A549 (cell line): ENCODE results near the gene VAT1. TPM values are rescaled to one million over a fixed set of nuclear protein-coding genes. Genes with fewer than 3 reads are reported as not detected.
"Not testable (repeated sequence)": the region's sequence is repeated elsewhere in the genome, so short reads cannot be mapped to it uniquely, and the experiment has no call there.

Experiments
- ATAC-seq, 2 experiments: fragments of 200-7000 bp in 1 of 2; fragments of >200 bp in 1 of 2; cut with Nextera tagmentation in 1 of 2; cut with Tn5 transposase in 1 of 2; 3 replicates each; pipeline versions ENCODE4 v1.8.0 to v1.9.1; 2018 to 2020; ENCODE audit warnings: mild to moderate bottlenecking in 1 of 2, moderate library complexity in 1 of 2
- CTCF ChIA-PET: fragments of 300-600 bp; sonication (Branson Sonifier 250); formaldehyde crosslinking; extraction: SDS; loops from one replicate; lab custom pipeline; 2021; ENCODE audit warnings: antibody characterized with exemption, inconsistent platforms; lab: Yijun Ruan, JAX
- POLR2A ChIA-PET: fragments of 350-600 bp; formaldehyde crosslinking; extraction: SDS; loops from one replicate; lab custom pipeline; 2021; ENCODE audit warnings: antibody characterized with exemption, inconsistent platforms; lab: Yijun Ruan, JAX
- DNase-seq, 2 experiments: peaks; one replicate each; pipeline versions ENCODE4 v3.0.0 to v3.0.0-alpha.2; 2011 to 2016; ENCODE audit warnings: low read depth in 1 of 2, low spot score in 1 of 2
- FAIRE-seq: peaks from 2 replicates; lab custom pipeline; 2011; peaks lifted over from hg19 to GRCh38; lab: Jason Lieb, UNC
- H3K27ac ChIP-seq, 2 experiments: fragments of >200 bp; sonication (Bioruptor Twin); formaldehyde crosslinking; 3 replicates each; pipeline ENCODE4 v1.5.1; 2016 to 2017
- H3K4me1 ChIP-seq: fragments of >200 bp; sonication (Bioruptor Twin); formaldehyde crosslinking; 3 replicates; pipeline ENCODE4 v1.6.1; 2016
- H3K4me2 ChIP-seq: fragments of >200 bp; sonication (Bioruptor Twin); formaldehyde crosslinking; 3 replicates; pipeline ENCODE4 v1.6.1; 2016
- H3K4me3 ChIP-seq: fragments of >200 bp; sonication (Bioruptor Twin); formaldehyde crosslinking; 3 replicates; pipeline ENCODE4 v1.5.1; 2016
- H3K9me3 ChIP-seq: fragments of >200 bp; sonication (Bioruptor Twin); formaldehyde crosslinking; 3 replicates; pipeline ENCODE4 v1.6.1; 2016
- ATOH8 ChIP-seq: fragments of 250-450 bp; sonication (Bioruptor Pico); IDR thresholded peaks from 2 replicates; pipeline ENCODE4 v1.5.0; 2020; ENCODE audit warnings: low read depth, mild to moderate bottlenecking, moderate library complexity
- BHLHE40 ChIP-seq: IDR thresholded peaks from 2 replicates; pipeline ENCODE4 v1.6.1; 2012; ENCODE audit warnings: low read depth, low read length, inconsistent platforms
- CBX2 ChIP-seq: fragments of 200-600 bp; sonication (generic); IDR thresholded peaks from 2 replicates; pipeline ENCODE4 v1.6.1; 2016; ENCODE audit warnings: low read depth, mild to moderate bottlenecking, borderline replicate concordance
- E2F6 ChIP-seq: IDR thresholded peaks from 2 replicates; pipeline ENCODE4 v1.6.1; 2012; ENCODE audit warnings: low read depth, borderline replicate concordance
- EHMT2 ChIP-seq: fragments of 200-600 bp; sonication (generic); IDR thresholded peaks from 2 replicates; pipeline ENCODE4 v1.6.1; 2016; ENCODE audit warnings: antibody characterized with exemption, low read depth, mild to moderate bottlenecking, moderate library complexity
- EP300 ChIP-seq, 2 experiments: fragments of >200 bp; sonication (Bioruptor Twin); formaldehyde crosslinking; IDR thresholded peaks; 2 replicates in 1 of 2; 3 replicates in 1 of 2; pipeline ENCODE4 v1.6.1; 2016 to 2017
- FOSB ChIP-seq: fragments of 250-450 bp; sonication (Bioruptor Pico); IDR thresholded peaks from 2 replicates; pipeline ENCODE4 v1.5.0; 2020; ENCODE audit warnings: mild to moderate bottlenecking, moderate library complexity
- FOSL2 ChIP-seq, 2 experiments: fragments of 450-650 bp in 1 of 2; fragments of >200 bp in 1 of 2; sonication (Bioruptor Twin) in 1 of 2; formaldehyde crosslinking; IDR thresholded peaks; 2 replicates each; pipeline versions ENCODE4 v1.5.0 to v1.6.1; 2016 to 2020; ENCODE audit warnings: mild to moderate bottlenecking in 1 of 2, moderate library complexity in 1 of 2
- GATA3 ChIP-seq: IDR thresholded peaks from 2 replicates; pipeline ENCODE4 v1.6.1; 2012; ENCODE audit warnings: borderline replicate concordance
- HOXA7 ChIP-seq: fragments of 250-450 bp; sonication (Bioruptor Pico); IDR thresholded peaks from 2 replicates; pipeline ENCODE4 v1.5.0; 2020; ENCODE audit warnings: mild to moderate bottlenecking, moderate library complexity
- JUN ChIP-seq, 2 experiments: fragments of >200 bp; sonication (Bioruptor Twin); formaldehyde crosslinking; IDR thresholded peaks; 2 replicates in 1 of 2; 3 replicates in 1 of 2; pipeline ENCODE4 v1.6.1; 2016 to 2017
- JUNB ChIP-seq: fragments of >200 bp; sonication (Bioruptor Twin); formaldehyde crosslinking; IDR thresholded peaks from 2 replicates; pipeline ENCODE4 v1.6.1; 2016
- MAX ChIP-seq: IDR thresholded peaks from 2 replicates; pipeline ENCODE4 v1.6.1; 2012
- MYC ChIP-seq: IDR thresholded peaks from 2 replicates; pipeline ENCODE4 v1.6.1; 2012; ENCODE audit warnings: mild to moderate bottlenecking, inconsistent platforms, low read length, improper control_type of control experiment, borderline replicate concordance
- NFE2L2 ChIP-seq: fragments of 150-350 bp; conservative IDR thresholded peaks from 2 replicates; pipeline ENCODE4 v1.6.1; 2014; ENCODE audit warnings: low read length
- NPAS2 ChIP-seq: fragments of 250-450 bp; sonication (Bioruptor Pico); IDR thresholded peaks from 2 replicates; pipeline ENCODE4 v1.8.0; 2022; ENCODE audit warnings: mild to moderate bottlenecking, moderate library complexity, borderline replicate concordance
- POLR2AphosphoS2 ChIP-seq: conservative IDR thresholded peaks from 2 replicates; pipeline ENCODE4 v1.6.1; 2012; ENCODE audit warnings: low read length, improper control_type of control experiment, inconsistent platforms
- REST ChIP-seq: fragments of 200-600 bp; sonication (generic); IDR thresholded peaks from 2 replicates; pipeline ENCODE4 v1.6.1; 2016; ENCODE audit warnings: antibody characterized with exemption, mild to moderate bottlenecking, moderate library complexity
- SMC3 ChIP-seq: fragments of >200 bp; sonication (Bioruptor Twin); formaldehyde crosslinking; IDR thresholded peaks from 3 replicates; pipeline ENCODE4 v1.6.1; 2018; ENCODE audit warnings: inconsistent platforms
- ZFP36 ChIP-seq: fragments of 450-650 bp; IDR thresholded peaks from 2 replicates; pipeline ENCODE4 v1.6.1; 2014; ENCODE audit warnings: borderline replicate concordance; ENCODE audit not compliant: partially characterized antibody
- WGBS: methylation state at CpG from one replicate; pipeline ENCODE4 v1.1.6; 2017; ENCODE audit errors: missing lambda C conversion rate; 5-methylcytosine and 5-hydroxymethylcytosine counted together
- polyA plus RNA-seq, 4 experiments: library from polyadenylated mRNA; depleted of rRNA in 3 of 4; stranded (reverse); fragments of >200 nt; fragmentation: RNase III in 1 of 4; extraction: RNeasy Plus Mini Kit Qiagen cat#74134 plus additional on column Dnase treatment in 1 of 4; gene quantifications; 2 replicates in 3 of 4; 3 replicates in 1 of 4; pipeline ENCODE4 v1.2.3, GENCODE V29; 2011 to 2017

Gene VAT1
- polyA plus RNA-seq, 2 of the 4 experiments (the other 2 are of a cell fraction) = 153 to 167 TPM

GRCh38 chr17:42997984-42998938 is 23.9 kb downstream of the VAT1 start, which contains the start of gene RPL27 (continued):
- TF ChIP-seq MYC (peak; percentile 99), GATA3 (peak; percentile 75), NFE2L2 (no peak; the same call in 1 of the 2 replicates), POLR2AphosphoS2 (no peak), E2F6 (0 out of 2 replicates have a peak, but pooled peaks have one; percentile 64), NPAS2 (CRISPR knock-in tag) (peak; percentile 90), BHLHE40 (peak; percentile 83), SMC3 (peak; percentile 78), REST (peak; percentile 58), ZFP36 (no peak)

GRCh38 chr17:42997390-42997983 is 24.7 kb downstream of the VAT1 start:
- 7% methylated on average over 5 of the region's 5 CpGs for WGBS
- CTCF ChIA-PET = interaction anchor here (0.7 to 5.6 kb wide), 34 partner anchors 8 to 419 kb away, joined by 3 to 86 read pairs (median 5); partner anchors contain the start of genes AARSD1, AOC2, IFI35 and PSMC3IP
- H3K4me2 ChIP-seq = peak overlapping the region; percentile 76
- H3K27ac ChIP-seq = peak overlapping the region; percentile 55 to 91
- H3K4me3 ChIP-seq = peak overlapping the region; percentile 30
- no peak for TF ChIP-seq ZFP36
- TF ChIP-seq HOXA7 (CRISPR knock-in tag) = peak; percentile 83
- ATAC-seq (peak; percentile 14 to 40; a peak in 5 of 6 replicates), FAIRE-seq (no peak), DNase-seq (no peak)
- peaks cover 40% of the 10 kb centered on the region for H3K4me1 ChIP-seq
- POLR2A ChIA-PET = interaction anchor here (0.6 to 3.0 kb wide), 38 partner anchors 9 to 1067 kb away, joined by 3 to 48 read pairs (median 6); partner anchors contain the start of genes AARSD1, BECN1, BRCA1 and IFI35
- H3K9me3 ChIP-seq = no peaks in the 10 kb centered on the region

GRCh38 chr17:42993913-42994312 is 28.3 kb downstream of the VAT1 start:
- H3K4me3 ChIP-seq, FAIRE-seq, ATAC-seq, H3K27ac ChIP-seq, H3K9me3 ChIP-seq, POLR2A ChIA-PET, H3K4me2 ChIP-seq, DNase-seq: not testable (repeated sequence)
- peaks cover 37% of the 10 kb centered on the region for H3K4me1 ChIP-seq
- CTCF ChIA-PET = interaction anchor here (0.5 to 1.8 kb wide), 2 partner anchors 15 to 416 kb away, joined by 3 to 6 read pairs; no protein-coding TSS in a partner anchor
- WGBS = 83% methylated on average over 10 of the region's 10 CpGs

GRCh38 chr17:42992872-42993271 is 29.3 kb downstream of the VAT1 start:
- H3K4me2 ChIP-seq = no peak overlapping the region
- ATAC-seq (no peak), FAIRE-seq (no peak), DNase-seq (no peak)
- POLR2A ChIA-PET = no interaction called here
- H3K4me3 ChIP-seq = no peak overlapping the region
- WGBS = 81% methylated on average over 5 of the region's 5 CpGs
- no peaks in the 10 kb centered on the region for H3K9me3 ChIP-seq
- H3K27ac ChIP-seq = no peak overlapping the region
- CTCF ChIA-PET = interaction anchor here (1.4 to 1.9 kb wide), 4 partner anchors 14 to 169 kb away, joined by 4 to 8 read pairs (median 5); partner anchors contain the start of genes AOC2 and BECN1
- H3K4me1 ChIP-seq = peaks cover 45% of the 10 kb centered on the region
- TF ChIP-seq FOSL2 (IDR thresholded peaks at IDR 0.05) (no peak), FOSL2 (CRISPR knock-in tag; IDR thresholded peaks at IDR 0.05) (no peak), EP300 (IDR thresholded peaks at IDR 0.05) (no peak), EHMT2 (no peak), JUNB (no peak), NPAS2 (CRISPR knock-in tag) (no peak), ATOH8 (CRISPR knock-in tag) (no peak), JUN (IDR thresholded peaks at IDR 0.05) (no peak), HOXA7 (CRISPR knock-in tag) (no peak), MAX (no peak), ZFP36 (no peak), FOSB (no peak), CBX2 (no peak)
